MM.1S (cell line): ENCODE data around the gene CACNG8.

ENCODE experiments used
- DNase-seq: peaks from one replicate; pipeline ENCODE4 v3.0.0-alpha.2; 2015
- H2AFZ ChIP-seq: fragments of 300-600 bp; sonication (generic); 2 replicates; pipeline ENCODE4 v1.6.0; 2016; ENCODE audit warnings: antibody characterized with exemption, low read length
- H3F3A ChIP-seq: fragments of 300-600 bp; sonication (generic); 2 replicates; pipeline ENCODE4 v1.6.1; 2016; ENCODE audit warnings: mild to moderate bottlenecking, antibody characterized with exemption, low read length, moderate library complexity, mixed read lengths; ENCODE audit not compliant: insufficient read depth
- H3K27ac ChIP-seq: fragments of 300-600 bp; sonication (generic); 2 replicates; pipeline ENCODE4 v1.5.1; 2016; ENCODE audit warnings: mild to moderate bottlenecking, low read length
- H3K27me3 ChIP-seq: fragments of 300-600 bp; sonication (generic); replicated peaks from 2 replicates; pipeline ENCODE4 v1.6.0; 2016; ENCODE audit warnings: low read length; ENCODE audit not compliant: insufficient read depth
- H3K36me3 ChIP-seq: fragments of 300-600 bp; sonication (generic); replicated peaks from 2 replicates; pipeline ENCODE4 v1.6.1; 2016; ENCODE audit warnings: mild to moderate bottlenecking, low read length, mixed read lengths; ENCODE audit not compliant: insufficient read depth
- H3K4me1 ChIP-seq: fragments of 300-600 bp; sonication (generic); 2 replicates; pipeline ENCODE4 v1.6.1; 2016; ENCODE audit warnings: low read length, mixed read lengths
- H3K4me2 ChIP-seq: fragments of 300-600 bp; sonication (generic); 2 replicates; pipeline ENCODE4 v1.6.0; 2016; ENCODE audit warnings: low read depth, low read length
- H3K4me3 ChIP-seq: fragments of 300-600 bp; sonication (generic); 2 replicates; pipeline ENCODE4 v1.5.1; 2016; ENCODE audit warnings: low read length, mixed read lengths
- H3K79me2 ChIP-seq: fragments of 300-600 bp; sonication (generic); 2 replicates; pipeline ENCODE4 v1.6.1; 2016; ENCODE audit warnings: mixed run types, low read length, mixed read lengths
- H3K9ac ChIP-seq: fragments of 300-600 bp; sonication (generic); 2 replicates; pipeline ENCODE4 v1.6.1; 2016; ENCODE audit warnings: low read length, mixed read lengths
- H3K9me2 ChIP-seq: fragments of 300-600 bp; sonication (generic); replicated peaks from 2 replicates; pipeline ENCODE4 v1.6.1; 2016; ENCODE audit warnings: mild to moderate bottlenecking, low read length, mixed read lengths; ENCODE audit not compliant: insufficient read depth
- H3K9me3 ChIP-seq: fragments of 300-600 bp; sonication (generic); replicated peaks from 2 replicates; pipeline ENCODE4 v1.6.1; 2016; ENCODE audit warnings: mild to moderate bottlenecking, low read length, mixed read lengths; ENCODE audit not compliant: insufficient read depth
- H4K20me1 ChIP-seq: fragments of 300-600 bp; sonication (generic); 2 replicates; pipeline ENCODE4 v1.6.1; 2016; ENCODE audit warnings: mild to moderate bottlenecking, low read length, moderate library complexity, mixed read lengths; ENCODE audit not compliant: insufficient read depth
- EZH2 ChIP-seq: fragments of 300-600 bp; sonication (generic); optimal IDR thresholded peaks from 2 replicates; pipeline ENCODE3; 2017; ENCODE audit warnings: low read depth, mild to moderate bottlenecking, antibody characterized with exemption, low read length, mixed read lengths
- EZH2phosphoT487 ChIP-seq: fragments of 300-600 bp; sonication (generic); IDR thresholded peaks from 2 replicates; pipeline ENCODE4 v1.6.1; 2018; ENCODE audit warnings: antibody characterized with exemption, low read length
- TF ChIP-seq, protein P1 (sequence below): fragments of 300-600 bp; sonication (generic); IDR thresholded peaks from 2 replicates; pipeline ENCODE4 v1.5.1; 2016; ENCODE audit warnings: antibody characterized with exemption, low read length, mixed read lengths

Gene CACNG8

DNA sequence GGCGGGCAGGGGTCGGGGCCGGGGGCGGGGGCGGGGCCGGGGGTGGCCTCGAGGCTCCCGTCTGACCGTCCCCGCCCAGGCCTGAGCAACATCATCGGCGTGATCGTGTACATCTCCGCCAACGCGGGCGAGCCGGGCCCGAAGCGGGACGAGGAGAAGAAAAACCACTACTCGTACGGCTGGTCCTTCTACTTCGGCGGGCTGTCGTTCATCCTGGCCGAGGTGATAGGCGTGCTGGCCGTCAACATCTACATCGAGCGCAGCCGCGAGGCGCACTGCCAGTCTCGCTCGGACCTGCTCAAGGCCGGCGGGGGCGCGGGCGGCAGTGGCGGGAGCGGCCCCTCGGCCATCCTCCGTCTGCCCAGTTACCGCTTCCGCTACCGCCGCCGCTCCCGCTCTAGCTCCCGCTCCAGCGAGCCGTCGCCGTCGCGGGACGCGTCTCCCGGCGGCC lies 19.3 kb downstream of the CACNG8 start:
- Histone ChIP-seq H3K4me3 (no peak overlapping the region), H2AFZ (no peak overlapping the region), H3K36me3 (no peaks in the 10 kb centered on the region), H3K27ac (no peak overlapping the region), H3K4me1 (no peaks in the 10 kb centered on the region), H3F3A (no peaks in the 10 kb centered on the region), H3K9me2 (no peaks in the 10 kb centered on the region), H3K9ac (no peak overlapping the region), H4K20me1 (no peaks in the 10 kb centered on the region), H3K4me2 (no peak overlapping the region), H3K9me3 (no peaks in the 10 kb centered on the region), H3K79me2 (no peaks in the 10 kb centered on the region), H3K27me3 (no peaks in the 10 kb centered on the region)
- DNase-seq, result no peak
- TF ChIP-seq EZH2phosphoT487, result no peak
- TF ChIP-seq, protein P1, sequence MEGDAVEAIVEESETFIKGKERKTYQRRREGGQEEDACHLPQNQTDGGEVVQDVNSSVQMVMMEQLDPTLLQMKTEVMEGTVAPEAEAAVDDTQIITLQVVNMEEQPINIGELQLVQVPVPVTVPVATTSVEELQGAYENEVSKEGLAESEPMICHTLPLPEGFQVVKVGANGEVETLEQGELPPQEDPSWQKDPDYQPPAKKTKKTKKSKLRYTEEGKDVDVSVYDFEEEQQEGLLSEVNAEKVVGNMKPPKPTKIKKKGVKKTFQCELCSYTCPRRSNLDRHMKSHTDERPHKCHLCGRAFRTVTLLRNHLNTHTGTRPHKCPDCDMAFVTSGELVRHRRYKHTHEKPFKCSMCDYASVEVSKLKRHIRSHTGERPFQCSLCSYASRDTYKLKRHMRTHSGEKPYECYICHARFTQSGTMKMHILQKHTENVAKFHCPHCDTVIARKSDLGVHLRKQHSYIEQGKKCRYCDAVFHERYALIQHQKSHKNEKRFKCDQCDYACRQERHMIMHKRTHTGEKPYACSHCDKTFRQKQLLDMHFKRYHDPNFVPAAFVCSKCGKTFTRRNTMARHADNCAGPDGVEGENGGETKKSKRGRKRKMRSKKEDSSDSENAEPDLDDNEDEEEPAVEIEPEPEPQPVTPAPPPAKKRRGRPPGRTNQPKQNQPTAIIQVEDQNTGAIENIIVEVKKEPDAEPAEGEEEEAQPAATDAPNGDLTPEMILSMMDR, result no peak
- no peak for TF ChIP-seq EZH2

DNA sequence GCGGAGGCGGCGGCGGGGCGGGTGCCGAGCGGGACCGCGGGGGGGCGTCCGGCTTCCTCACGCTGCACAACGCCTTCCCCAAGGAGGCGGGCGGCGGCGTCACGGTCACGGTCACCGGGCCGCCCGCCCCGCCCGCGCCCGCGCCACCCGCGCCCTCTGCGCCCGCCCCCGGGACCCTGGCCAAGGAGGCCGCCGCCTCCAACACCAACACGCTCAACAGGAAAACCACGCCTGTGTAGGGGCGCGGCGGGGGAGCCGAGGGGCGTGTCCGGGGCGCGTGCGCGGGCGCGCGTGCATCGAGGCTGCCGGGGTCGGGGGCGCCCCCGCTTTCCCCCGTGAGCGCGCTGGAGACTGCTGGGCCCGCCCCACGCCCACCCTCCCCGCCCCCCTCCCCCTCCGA lies 19.9 kb downstream of the CACNG8 start:
- no peaks in the 10 kb centered on the region for H3K9me2 ChIP-seq
- H3K4me2 ChIP-seq, result no peak overlapping the region
- no peaks in the 10 kb centered on the region for H3K9me3 ChIP-seq
- no peak for TF ChIP-seq EZH2phosphoT487
- no peak for TF ChIP-seq EZH2
- TF ChIP-seq, protein P1, result no peak
- no peak overlapping the region for H3K9ac ChIP-seq
- H3K27ac ChIP-seq, result no peak overlapping the region
- H3K4me1 ChIP-seq, result no peaks in the 10 kb centered on the region
- H3K4me3 ChIP-seq, result no peak overlapping the region
- no peaks in the 10 kb centered on the region for H4K20me1 ChIP-seq
- no peak for DNase-seq
- no peaks in the 10 kb centered on the region for H3F3A ChIP-seq
- H2AFZ ChIP-seq, result no peak overlapping the region
- no peaks in the 10 kb centered on the region; the same call in 1 of the 2 replicates for H3K27me3 ChIP-seq
- no peaks in the 10 kb centered on the region for H3K36me3 ChIP-seq
- H3K79me2 ChIP-seq, result no peaks in the 10 kb centered on the region

DNA sequence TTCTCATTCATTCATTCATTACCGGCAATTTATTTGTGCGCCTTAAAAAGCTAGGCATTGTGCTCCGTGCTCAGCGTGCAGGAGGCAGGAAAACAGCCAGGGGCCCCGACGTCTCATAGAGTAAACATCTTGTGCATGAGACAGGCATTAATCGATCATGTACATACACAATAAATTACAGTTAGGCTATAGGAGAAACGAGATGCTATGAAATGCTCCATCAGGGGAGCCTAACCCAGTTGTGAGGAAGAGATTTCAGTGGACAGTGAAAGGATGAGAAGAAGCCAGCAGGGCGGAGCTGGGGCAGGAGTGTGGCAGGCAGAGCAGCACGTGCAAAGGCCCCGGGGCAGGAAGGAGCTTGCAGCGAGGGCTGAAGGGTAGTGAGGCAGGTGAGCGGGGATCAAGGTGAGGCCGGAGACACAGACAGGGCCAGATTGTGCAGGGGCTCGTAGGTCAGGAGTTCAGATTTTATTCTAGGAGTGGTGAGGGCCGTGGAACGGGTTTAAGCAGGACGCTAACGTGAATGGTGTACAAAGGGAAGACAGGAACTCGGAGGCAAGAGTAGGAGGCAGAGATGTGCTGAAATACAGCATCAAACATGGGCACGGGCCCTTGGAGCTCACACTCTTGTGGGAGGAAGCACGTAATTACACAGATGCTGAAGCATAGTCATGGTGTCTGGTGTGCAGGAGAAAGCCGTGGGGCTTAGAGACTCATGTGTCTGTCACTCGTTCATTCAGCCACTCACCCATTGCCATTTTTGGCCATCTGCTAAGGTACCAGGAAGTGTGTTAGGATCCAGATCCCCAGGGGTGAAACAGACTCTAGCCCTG lies 20.9 kb downstream of the CACNG8 start:
- no peak overlapping the region for H3K4me2 ChIP-seq
- TF ChIP-seq EZH2 (no peak), EZH2phosphoT487 (no peak)
- TF ChIP-seq, protein P1, result no peak
- H3K4me1 ChIP-seq, result no peaks in the 10 kb centered on the region
- H3K27ac ChIP-seq, result no peak overlapping the region
- H3K9me3 ChIP-seq, result no peaks in the 10 kb centered on the region
- H4K20me1 ChIP-seq, result no peaks in the 10 kb centered on the region
- peaks cover under 1% of the 10 kb centered on the region; the same call in 1 of the 2 replicates for H3K27me3 ChIP-seq
- H3K4me3 ChIP-seq, result no peak overlapping the region
- H3F3A ChIP-seq, result no peaks in the 10 kb centered on the region
- no peaks in the 10 kb centered on the region for H3K9me2 ChIP-seq
- no peak overlapping the region for H3K9ac ChIP-seq
- H3K79me2 ChIP-seq, result no peaks in the 10 kb centered on the region
- DNase-seq, result no peak
- no peaks in the 10 kb centered on the region for H3K36me3 ChIP-seq
- no peak overlapping the region for H2AFZ ChIP-seq
